PC-3 (cell line): ENCODE measurements around the gene PLXNA2. TPM values are rescaled to one million over a fixed set of nuclear protein-coding genes. Genes with fewer than 3 reads are reported as not detected.

Experiments used
- ATAC-seq: fragments of 200-7000 bp; cut with Tn5 transposase; 2 replicates; pipeline ENCODE4 v1.9.1; 2020; ENCODE audit warnings: mild to moderate bottlenecking, moderate library complexity
- BruUV-seq: library from RNA; stranded (reverse); fragments of 400-500 nt; replicated peaks from 2 replicates; lab custom pipeline; 2021; lab: Mats Ljungman, UMichigan
- CTCF ChIA-PET: fragments of 300-600 bp; sonication (Branson Sonifier 250); formaldehyde crosslinking; loops from one replicate; lab custom pipeline; 2022; ENCODE audit warnings: antibody characterized with exemption; lab: Charles Lee
- POLR2A ChIA-PET: fragments of 300-600 bp; sonication (Branson Sonifier 250); formaldehyde crosslinking; loops from one replicate; lab custom pipeline; 2022; ENCODE audit warnings: antibody characterized with exemption; ENCODE audit not compliant: unreplicated experiment; lab: Charles Lee
- DNase-seq: peaks from one replicate; pipeline ENCODE4 v3.0.0-alpha.2; 2015
- H2AFZ ChIP-seq: fragments of 300-600 bp; sonication (generic); 2 replicates; pipeline ENCODE4 v1.6.0; 2016; ENCODE audit warnings: antibody characterized with exemption, low read length
- H3F3A ChIP-seq: fragments of 300-600 bp; sonication (generic); one replicate; pipeline ENCODE4 v1.6.0; 2017; ENCODE audit warnings: antibody characterized with exemption, low read length, control low read depth, mild to moderate bottlenecking; ENCODE audit not compliant: unreplicated experiment
- H3K27ac ChIP-seq: fragments of 300-600 bp; sonication (generic); 2 replicates; pipeline ENCODE4 v1.5.1; 2016; ENCODE audit warnings: mild to moderate bottlenecking, low read length
- H3K27me3 ChIP-seq: fragments of 300-600 bp; sonication (generic); 2 replicates; pipeline ENCODE4 v1.6.1; 2016; ENCODE audit warnings: low read length, mixed read lengths
- H3K36me3 ChIP-seq: fragments of 300-600 bp; sonication (generic); 2 replicates; pipeline ENCODE4 v1.6.1; 2016; ENCODE audit warnings: low read depth, mixed run types, low read length, mixed read lengths
- H3K4me1 ChIP-seq: fragments of 300-600 bp; sonication (generic); 2 replicates; pipeline ENCODE4 v1.5.1; 2016; ENCODE audit warnings: low read length; ENCODE audit not compliant: insufficient read depth
- H3K4me2 ChIP-seq: fragments of 300-600 bp; sonication (generic); 2 replicates; pipeline ENCODE4 v1.6.0; 2016; ENCODE audit warnings: low read length
- H3K4me3 ChIP-seq: fragments of 300-600 bp; sonication (generic); 2 replicates; pipeline ENCODE4 v1.5.1; 2016; ENCODE audit warnings: mild to moderate bottlenecking, low read length, mixed read lengths
- H3K79me2 ChIP-seq: fragments of 300-600 bp; sonication (generic); 2 replicates; pipeline ENCODE4 v1.6.1; 2017; ENCODE audit warnings: low read length, mixed read lengths
- H3K9ac ChIP-seq: fragments of 300-600 bp; sonication (generic); 2 replicates; pipeline ENCODE4 v1.6.0; 2016; ENCODE audit warnings: mild to moderate bottlenecking, low read length
- H3K9me2 ChIP-seq: fragments of 300-600 bp; sonication (generic); replicated peaks from 2 replicates; pipeline ENCODE4 v1.6.1; 2016; ENCODE audit warnings: mixed run types, low read length, mixed read lengths
- H3K9me3 ChIP-seq: fragments of 300-600 bp; sonication (generic); 2 replicates; pipeline ENCODE4 v1.6.1; 2016; ENCODE audit warnings: low read length, mixed read lengths
- H4K20me1 ChIP-seq: fragments of 300-600 bp; sonication (generic); 2 replicates; pipeline ENCODE4 v1.6.1; 2016; ENCODE audit warnings: low read length, mixed read lengths
- EZH2 ChIP-seq: fragments of 300-600 bp; sonication (generic); IDR thresholded peaks from one replicate; pipeline ENCODE4 v1.6.1; 2017; ENCODE audit warnings: antibody characterized with exemption, mild to moderate bottlenecking, low read length; ENCODE audit not compliant: unreplicated experiment
- EZH2phosphoT487 ChIP-seq: fragments of 300-600 bp; sonication (generic); IDR thresholded peaks from 2 replicates; pipeline ENCODE4 v1.6.1; 2018; ENCODE audit warnings: mild to moderate bottlenecking, antibody characterized with exemption, low read length, borderline replicate concordance
- intact Hi-C: fragments of 100-400 bp; cut with micrococcal nuclease; formaldehyde crosslinking; loops from 2 replicates; pipeline ENCODE4 v1.9.0; 2023
- total RNA-seq: library from RNA; depleted of rRNA; stranded (reverse); fragments of >200 nt; gene quantifications from 2 replicates; pipeline ENCODE4 v1.2.3, GENCODE V29; 2014
- TF ChIP-seq, protein P1 (sequence below): fragments of 300-600 bp; sonication (generic); conservative IDR thresholded peaks from 2 replicates; pipeline ENCODE4 v1.5.1; 2017; ENCODE audit warnings: antibody characterized with exemption, low read depth, mild to moderate bottlenecking, low read length

The PLXNA2 gene
- total RNA-seq, 1 experiment from 2014 or later, result 16.2 TPM

DNA sequence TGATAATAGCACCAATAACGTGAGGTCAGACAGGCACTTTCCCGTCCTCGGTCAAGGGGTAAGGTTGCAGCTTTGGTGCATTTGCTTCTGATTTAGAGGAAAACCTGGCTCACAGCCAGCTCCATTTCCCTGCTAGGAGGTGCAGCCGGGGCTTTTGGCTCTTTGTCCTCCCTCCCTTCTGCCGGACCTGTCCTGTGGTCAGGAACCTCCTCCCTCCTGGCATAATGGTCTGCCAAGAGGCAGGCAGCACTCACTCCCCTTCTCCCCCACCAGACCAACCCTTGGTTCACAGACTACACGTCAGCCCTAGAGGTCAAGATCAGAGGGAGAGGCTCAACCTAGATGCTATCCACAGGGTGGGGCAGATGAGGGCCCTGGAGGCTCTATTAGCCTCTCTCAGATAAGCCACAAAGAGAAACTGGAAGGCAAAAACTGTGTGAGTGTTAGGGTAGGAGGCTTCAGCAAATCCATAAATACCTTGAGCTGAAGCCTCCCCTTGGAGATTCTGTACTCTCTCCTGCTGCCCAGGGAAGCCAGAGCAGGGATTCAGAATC lies 64.8 kb downstream of the PLXNA2 start:
- Histone ChIP-seq H3K9ac (peak overlapping the region; percentile 25), H3K4me2 (peak overlapping the region; percentile 62), H3K9me2 (no peaks in the 10 kb centered on the region), H3F3A (peaks cover 3% of the 10 kb centered on the region), H3K27me3 (no peaks in the 10 kb centered on the region), H3K79me2 (no peaks in the 10 kb centered on the region), H3K4me1 (peaks cover 68% of the 10 kb centered on the region), H2AFZ (no peak overlapping the region), H4K20me1 (no peaks in the 10 kb centered on the region), H3K9me3 (no peaks in the 10 kb centered on the region), H3K36me3 (no peaks in the 10 kb centered on the region), H3K27ac (peak overlapping the region; percentile 70), H3K4me3 (no peak overlapping the region)
- TF ChIP-seq, protein P1, sequence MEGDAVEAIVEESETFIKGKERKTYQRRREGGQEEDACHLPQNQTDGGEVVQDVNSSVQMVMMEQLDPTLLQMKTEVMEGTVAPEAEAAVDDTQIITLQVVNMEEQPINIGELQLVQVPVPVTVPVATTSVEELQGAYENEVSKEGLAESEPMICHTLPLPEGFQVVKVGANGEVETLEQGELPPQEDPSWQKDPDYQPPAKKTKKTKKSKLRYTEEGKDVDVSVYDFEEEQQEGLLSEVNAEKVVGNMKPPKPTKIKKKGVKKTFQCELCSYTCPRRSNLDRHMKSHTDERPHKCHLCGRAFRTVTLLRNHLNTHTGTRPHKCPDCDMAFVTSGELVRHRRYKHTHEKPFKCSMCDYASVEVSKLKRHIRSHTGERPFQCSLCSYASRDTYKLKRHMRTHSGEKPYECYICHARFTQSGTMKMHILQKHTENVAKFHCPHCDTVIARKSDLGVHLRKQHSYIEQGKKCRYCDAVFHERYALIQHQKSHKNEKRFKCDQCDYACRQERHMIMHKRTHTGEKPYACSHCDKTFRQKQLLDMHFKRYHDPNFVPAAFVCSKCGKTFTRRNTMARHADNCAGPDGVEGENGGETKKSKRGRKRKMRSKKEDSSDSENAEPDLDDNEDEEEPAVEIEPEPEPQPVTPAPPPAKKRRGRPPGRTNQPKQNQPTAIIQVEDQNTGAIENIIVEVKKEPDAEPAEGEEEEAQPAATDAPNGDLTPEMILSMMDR, result no peak
- TF ChIP-seq EZH2phosphoT487, result no peak
- TF ChIP-seq EZH2, result no peak
- peak; percentile 61 for ATAC-seq
- ChIA-PET POLR2A (no interaction called here), CTCF (interaction anchor here (0.6 to 1.7 kb wide), 2 partner anchors 61 to 64 kb away, joined by 4 to 8 read pairs; partner anchors contain the start of gene PLXNA2)
- no TSS peak for BruUV-seq
- intact Hi-C loops, result no loop called here
- DNase-seq, result peak; percentile 89

DNA sequence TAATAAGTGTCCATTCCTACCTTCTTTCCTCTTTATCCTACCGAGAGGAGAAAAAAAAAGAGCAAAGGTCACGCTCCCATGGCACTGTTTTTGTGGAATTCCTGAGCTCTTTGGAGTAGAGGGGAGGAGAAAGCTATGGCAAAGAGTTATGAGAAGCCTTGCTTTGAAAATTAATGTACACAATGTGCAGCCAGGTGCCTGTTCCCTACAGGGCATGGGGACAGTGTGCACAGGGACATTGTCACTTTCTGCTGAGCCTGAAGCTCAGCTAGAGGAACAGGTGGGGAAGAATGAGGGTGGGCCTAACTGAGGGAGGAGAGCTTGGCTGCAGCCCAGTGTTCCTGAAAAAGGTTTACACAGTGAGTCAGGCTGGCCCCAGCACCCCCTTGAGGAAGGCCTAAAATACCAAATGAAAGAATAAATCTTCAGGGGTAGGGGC lies 66.1 kb downstream of the PLXNA2 start:
- ATAC-seq (peak; percentile 66), DNase-seq (peak; percentile 85)
- TF ChIP-seq EZH2, result no peak
- no peak for TF ChIP-seq EZH2phosphoT487
- TF ChIP-seq, protein P1, result 0 out of 2 replicates have a peak, but pooled peaks have one; percentile 24
- Histone ChIP-seq H2AFZ (no peak overlapping the region), H3K9ac (no peak overlapping the region), H3K9me3 (no peaks in the 10 kb centered on the region), H3K4me2 (peak overlapping the region; percentile 62), H3K79me2 (no peaks in the 10 kb centered on the region), H3F3A (peaks cover 3% of the 10 kb centered on the region), H3K4me3 (no peak overlapping the region), H4K20me1 (no peaks in the 10 kb centered on the region), H3K27me3 (no peaks in the 10 kb centered on the region), H3K36me3 (no peaks in the 10 kb centered on the region), H3K4me1 (peaks cover 57% of the 10 kb centered on the region), H3K9me2 (no peaks in the 10 kb centered on the region), H3K27ac (peak overlapping the region; percentile 70)
- BruUV-seq, result no TSS peak
- ChIA-PET CTCF (interaction anchor here (0.6 to 1.7 kb wide), 3 partner anchors 65 to 156 kb away, joined by 5 to 8 read pairs (median 7); partner anchors contain the start of gene PLXNA2), POLR2A (no interaction called here)
- intact Hi-C loops, result no loop called here

DNA sequence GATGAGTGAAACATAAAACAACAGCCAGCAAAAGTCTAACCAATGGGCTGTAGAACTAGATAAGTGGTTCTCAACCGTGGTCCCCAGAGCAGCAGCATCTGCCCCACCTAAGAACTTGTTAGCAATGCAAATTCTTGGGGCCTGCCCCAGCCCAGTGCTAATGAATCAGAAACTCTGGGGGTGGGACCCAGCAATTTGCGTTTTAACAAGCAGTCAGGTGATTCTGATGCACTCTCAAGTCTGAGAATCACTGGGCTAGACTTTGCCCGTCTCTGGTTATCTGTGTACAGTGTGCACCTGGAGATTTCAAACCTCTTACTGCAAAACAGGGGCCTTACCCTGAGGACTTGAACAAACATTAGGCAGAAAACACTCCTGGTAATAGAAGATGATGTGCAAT lies 66.5 kb downstream of the PLXNA2 start:
- peak overlapping the region; percentile 9; the same call in 1 of the 2 replicates for H3K27ac ChIP-seq
- CTCF ChIA-PET, result interaction anchor here (0.6 to 1.7 kb wide), 3 partner anchors 66 to 156 kb away, joined by 5 to 8 read pairs (median 7); partner anchors contain the start of gene PLXNA2

More for the DNA sequence above, 66.5 kb downstream of the PLXNA2 start:
- Histone ChIP-seq H3K4me1 (peaks cover 52% of the 10 kb centered on the region), H3K4me3 (no peak overlapping the region), H3K9me3 (no peaks in the 10 kb centered on the region), H2AFZ (no peak overlapping the region), H3K9me2 (no peaks in the 10 kb centered on the region), H4K20me1 (no peaks in the 10 kb centered on the region), H3F3A (peaks cover 3% of the 10 kb centered on the region), H3K9ac (no peak overlapping the region), H3K79me2 (no peaks in the 10 kb centered on the region), H3K36me3 (no peaks in the 10 kb centered on the region), H3K4me2 (peak overlapping the region; percentile 62), H3K27me3 (no peaks in the 10 kb centered on the region)
- intact Hi-C loops, result no loop called here
- BruUV-seq, result no TSS peak
- POLR2A ChIA-PET, result no interaction called here
- TF ChIP-seq, protein P1, result no peak
- TF ChIP-seq EZH2, result no peak
- TF ChIP-seq EZH2phosphoT487, result no peak
- DNase-seq, result no peak
- no peak; the same call in 1 of the 2 replicates for ATAC-seq
